ENCODE measurements around the gene ATXN1. TPM values are rescaled to one million over a fixed set of nuclear protein-coding genes. Genes with fewer than 3 reads are reported as not detected.

Gene ATXN1
- total RNA-seq, 1 donor: 48.5 TPM

DNA sequence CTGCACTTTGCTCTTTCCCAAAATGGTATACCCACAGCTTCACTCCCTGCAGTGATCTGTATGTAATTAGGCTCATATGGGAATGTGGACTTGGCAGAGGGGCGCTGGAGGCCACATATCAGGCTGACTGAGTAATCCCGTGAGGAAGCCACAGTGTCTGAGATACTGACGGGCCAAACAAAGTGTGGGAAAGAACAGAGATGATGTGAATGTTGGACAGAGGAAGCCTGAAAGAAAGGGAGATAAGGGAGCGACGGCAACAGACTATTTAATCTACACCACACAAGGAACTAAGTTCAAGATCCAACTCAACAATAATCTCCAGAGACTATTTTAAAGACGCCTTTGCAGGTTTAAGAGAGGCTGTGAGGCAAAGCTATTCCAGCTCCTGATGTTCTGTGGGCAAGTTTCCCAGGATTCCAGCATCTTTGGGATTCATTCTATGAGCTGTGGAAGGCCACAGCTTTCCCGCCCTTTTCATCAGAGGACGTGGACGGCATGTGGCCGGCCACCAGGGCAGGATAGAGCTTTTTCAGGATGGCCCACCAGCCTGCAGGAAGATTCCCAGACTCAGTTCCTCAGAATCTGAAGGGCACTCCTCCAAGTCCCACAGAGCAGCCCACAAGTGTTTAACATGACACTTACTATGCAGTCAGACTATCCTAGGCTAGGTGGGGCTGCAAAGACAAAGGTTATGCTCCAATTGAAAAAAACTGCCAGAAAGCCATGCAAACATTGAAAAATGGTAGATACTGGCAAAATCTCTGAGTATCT, 237.5 kb downstream of the ATXN1 start:
- Histone ChIP-seq H3K4me2 (ENCODE audit: insufficient read depth, low read length) (peak overlapping the region; percentile 60), H2AFZ (ENCODE audit: low read length) (no peak overlapping the region), H3K27ac (ENCODE audit: low read depth, low read length) (peak overlapping the region; percentile 97), H3K9me3 (ENCODE audit: low read depth, low read length) (no peaks in the 10 kb centered on the region), H3K79me2 (ENCODE audit: insufficient read depth, low read length) (peaks cover 6% of the 10 kb centered on the region), H3K36me3 (ENCODE audit: insufficient read depth, low read length) (peaks cover 9% of the 10 kb centered on the region), H3K4me3 (ENCODE audit: insufficient read depth, low read length) (peak overlapping the region; percentile 21), H3K4me1 (ENCODE audit: insufficient read depth, low read length) (peaks cover 15% of the 10 kb centered on the region), H4K20me1 (ENCODE audit: insufficient read depth, low read length) (peaks cover 7% of the 10 kb centered on the region), H3K27me3 (ENCODE audit: insufficient read depth, low read length) (no peaks in the 10 kb centered on the region)
- TF ChIP-seq, protein P1, sequence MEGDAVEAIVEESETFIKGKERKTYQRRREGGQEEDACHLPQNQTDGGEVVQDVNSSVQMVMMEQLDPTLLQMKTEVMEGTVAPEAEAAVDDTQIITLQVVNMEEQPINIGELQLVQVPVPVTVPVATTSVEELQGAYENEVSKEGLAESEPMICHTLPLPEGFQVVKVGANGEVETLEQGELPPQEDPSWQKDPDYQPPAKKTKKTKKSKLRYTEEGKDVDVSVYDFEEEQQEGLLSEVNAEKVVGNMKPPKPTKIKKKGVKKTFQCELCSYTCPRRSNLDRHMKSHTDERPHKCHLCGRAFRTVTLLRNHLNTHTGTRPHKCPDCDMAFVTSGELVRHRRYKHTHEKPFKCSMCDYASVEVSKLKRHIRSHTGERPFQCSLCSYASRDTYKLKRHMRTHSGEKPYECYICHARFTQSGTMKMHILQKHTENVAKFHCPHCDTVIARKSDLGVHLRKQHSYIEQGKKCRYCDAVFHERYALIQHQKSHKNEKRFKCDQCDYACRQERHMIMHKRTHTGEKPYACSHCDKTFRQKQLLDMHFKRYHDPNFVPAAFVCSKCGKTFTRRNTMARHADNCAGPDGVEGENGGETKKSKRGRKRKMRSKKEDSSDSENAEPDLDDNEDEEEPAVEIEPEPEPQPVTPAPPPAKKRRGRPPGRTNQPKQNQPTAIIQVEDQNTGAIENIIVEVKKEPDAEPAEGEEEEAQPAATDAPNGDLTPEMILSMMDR (IDR thresholded peaks at IDR 0.05; ENCODE audit: extremely low read depth, low read depth, low read length): no peak
- DNase-seq (ENCODE audit: insufficient read length, low spot score, missing footprints): peak; percentile 93

DNA sequence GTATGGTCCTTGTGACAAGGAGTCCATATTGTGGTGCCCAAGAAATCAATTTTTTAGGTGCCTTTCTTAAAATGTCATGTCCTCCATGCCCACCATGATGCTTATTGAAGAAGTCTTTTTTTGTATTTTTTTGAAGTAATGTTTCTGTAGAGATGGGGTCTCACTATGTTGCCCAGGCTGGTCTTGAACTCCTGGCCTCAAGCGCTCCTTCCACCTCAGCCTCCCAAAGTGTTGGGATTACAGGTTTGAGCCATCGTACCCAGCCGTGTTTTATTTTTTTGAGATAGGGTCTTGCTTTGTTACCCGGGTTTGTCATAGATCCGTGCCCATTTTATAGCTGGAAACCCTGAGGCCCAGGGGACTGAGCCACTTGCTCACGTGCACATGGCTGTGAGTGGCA, 238.3 kb downstream of the ATXN1 start:
- H3K4me3 ChIP-seq (ENCODE audit: insufficient read depth, low read length): no peak overlapping the region
- H4K20me1 ChIP-seq (ENCODE audit: insufficient read depth, low read length): peaks cover 7% of the 10 kb centered on the region
- H3K27me3 ChIP-seq (ENCODE audit: insufficient read depth, low read length): no peaks in the 10 kb centered on the region
- peak overlapping the region; percentile 97 for H3K27ac ChIP-seq (ENCODE audit: low read depth, low read length)
- TF ChIP-seq, protein P1 (IDR thresholded peaks at IDR 0.05; ENCODE audit: extremely low read depth, low read depth, low read length): no peak
- H3K79me2 ChIP-seq (ENCODE audit: insufficient read depth, low read length): peaks cover 6% of the 10 kb centered on the region
- no peak overlapping the region for H2AFZ ChIP-seq (ENCODE audit: low read length)
- H3K4me2 ChIP-seq (ENCODE audit: insufficient read depth, low read length): no peak overlapping the region
- no peaks in the 10 kb centered on the region for H3K9me3 ChIP-seq (ENCODE audit: low read depth, low read length)
- peak; percentile 38 for DNase-seq (ENCODE audit: insufficient read length, low spot score, missing footprints)
- H3K36me3 ChIP-seq (ENCODE audit: insufficient read depth, low read length): peaks cover 9% of the 10 kb centered on the region
- H3K4me1 ChIP-seq (ENCODE audit: insufficient read depth, low read length): peaks cover 15% of the 10 kb centered on the region

DNA sequence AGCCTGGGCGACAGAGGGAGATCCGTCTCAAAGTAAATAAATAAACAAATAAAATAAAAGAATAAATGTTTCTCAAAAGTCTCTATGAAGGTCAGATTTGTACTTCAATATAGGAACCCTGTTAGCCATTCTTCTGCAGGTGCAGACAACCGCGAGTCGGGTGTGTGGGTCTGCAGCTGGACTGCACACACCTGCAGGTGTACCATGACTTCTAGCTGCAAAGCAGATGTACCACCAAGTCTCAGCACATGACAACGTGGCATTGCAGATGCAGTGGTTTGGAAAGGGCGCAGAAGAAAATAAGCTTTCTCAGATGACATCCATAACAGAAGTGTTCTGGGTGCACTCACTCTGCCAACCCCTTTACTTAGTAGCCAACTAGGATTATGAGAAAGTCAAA, 239.7 kb downstream of the ATXN1 start:
- DNase-seq (ENCODE audit: insufficient read length, low spot score, missing footprints): no peak
- TF ChIP-seq, protein P1 (IDR thresholded peaks at IDR 0.05; ENCODE audit: extremely low read depth, low read depth, low read length): no peak
- peaks cover 9% of the 10 kb centered on the region for H3K36me3 ChIP-seq (ENCODE audit: insufficient read depth, low read length)
- no peak overlapping the region for H3K4me3 ChIP-seq (ENCODE audit: insufficient read depth, low read length)
- H2AFZ ChIP-seq (ENCODE audit: low read length): no peak overlapping the region
- no peak overlapping the region for H3K4me2 ChIP-seq (ENCODE audit: insufficient read depth, low read length)
- H3K27ac ChIP-seq (ENCODE audit: low read depth, low read length): no peak overlapping the region
- no peaks in the 10 kb centered on the region for H3K27me3 ChIP-seq (ENCODE audit: insufficient read depth, low read length)
- H3K9me3 ChIP-seq (ENCODE audit: low read depth, low read length): no peaks in the 10 kb centered on the region
- peaks cover 15% of the 10 kb centered on the region for H3K4me1 ChIP-seq (ENCODE audit: insufficient read depth, low read length)
- H3K79me2 ChIP-seq (ENCODE audit: insufficient read depth, low read length): peaks cover 9% of the 10 kb centered on the region
- H4K20me1 ChIP-seq (ENCODE audit: insufficient read depth, low read length): peaks cover 3% of the 10 kb centered on the region
